Measurements from ENCODE around the gene NUP107.
A peak's percentile ranks its signal among the peaks of the same experiment; 100 is the strongest.
"Not testable (repeated sequence)": the region's sequence is repeated elsewhere in the genome, so short reads cannot be mapped to it uniquely, and the experiment has no call there.

NUP107 gene

DNA sequence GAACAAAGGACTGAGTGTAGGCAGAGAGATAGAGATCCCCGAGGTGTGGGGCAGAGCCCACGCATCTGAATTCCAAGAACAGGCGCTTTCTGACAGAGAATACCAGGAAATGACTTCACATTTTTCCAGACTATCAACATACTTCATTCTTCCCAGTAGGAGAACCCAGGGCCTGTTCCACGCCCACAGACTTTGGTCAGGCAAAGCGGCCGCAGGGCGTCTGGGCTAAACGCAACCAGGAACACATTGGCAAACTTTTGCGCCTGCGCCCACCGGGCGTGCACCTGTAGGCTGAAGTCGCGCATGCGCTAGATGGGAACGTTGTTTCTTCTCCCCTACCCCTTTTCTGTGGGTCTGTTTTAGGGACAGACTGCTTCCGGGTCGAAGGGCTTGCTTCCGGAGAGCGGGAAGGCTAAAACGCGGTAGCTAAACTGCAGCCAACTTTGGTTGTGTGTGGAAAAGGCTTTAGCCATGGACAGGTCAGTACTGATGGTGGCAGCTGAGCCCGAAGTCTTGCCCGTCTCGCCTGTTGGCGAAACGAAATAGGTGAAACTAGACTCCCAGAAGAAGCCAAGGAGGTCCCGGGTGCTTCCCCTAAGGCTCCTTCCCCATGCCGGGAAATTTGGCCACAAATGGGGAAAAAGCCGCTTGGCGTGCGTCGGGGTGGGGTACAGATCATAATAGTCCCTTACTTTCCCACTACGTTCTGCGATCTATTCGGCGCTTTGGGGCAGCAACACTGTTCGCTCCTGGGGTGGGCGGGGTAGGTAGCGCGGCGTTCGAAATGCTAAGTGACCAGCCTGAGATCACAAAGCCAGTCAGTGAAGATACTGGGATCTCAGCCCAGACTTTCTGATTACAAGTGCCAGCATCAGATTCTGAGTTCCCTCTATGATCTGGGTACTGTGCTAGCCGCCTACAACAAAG, at the start of gene NUP107:
TSS of gene NUP107 (plus strand) at position 384 of the 927 bp plus-strand sequence. CDS start at position 472, 88 bp downstream.
- peak; percentile 94 for DNase-seq

DNA sequence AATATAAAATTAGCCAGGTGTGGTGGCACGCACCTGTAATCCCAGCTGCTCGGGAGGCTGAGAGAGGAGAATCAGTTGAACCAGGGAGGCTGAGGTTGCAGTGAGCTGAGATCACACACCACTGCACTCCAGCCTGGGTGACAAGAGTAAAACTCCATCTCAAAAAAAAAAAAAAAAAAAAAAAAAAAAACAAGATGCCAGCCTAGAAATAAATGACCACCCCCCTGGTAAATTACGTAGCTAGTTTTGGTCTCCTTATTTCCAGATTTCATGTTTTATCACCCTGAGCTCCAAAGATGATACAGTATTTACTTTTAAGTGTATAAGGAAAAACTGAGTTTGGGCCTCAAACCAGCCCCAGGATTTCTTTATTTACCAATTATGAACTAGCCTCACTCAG, 49.3 kb upstream of the NUP107 start:
- DNase-seq: not testable (repeated sequence)

DNA sequence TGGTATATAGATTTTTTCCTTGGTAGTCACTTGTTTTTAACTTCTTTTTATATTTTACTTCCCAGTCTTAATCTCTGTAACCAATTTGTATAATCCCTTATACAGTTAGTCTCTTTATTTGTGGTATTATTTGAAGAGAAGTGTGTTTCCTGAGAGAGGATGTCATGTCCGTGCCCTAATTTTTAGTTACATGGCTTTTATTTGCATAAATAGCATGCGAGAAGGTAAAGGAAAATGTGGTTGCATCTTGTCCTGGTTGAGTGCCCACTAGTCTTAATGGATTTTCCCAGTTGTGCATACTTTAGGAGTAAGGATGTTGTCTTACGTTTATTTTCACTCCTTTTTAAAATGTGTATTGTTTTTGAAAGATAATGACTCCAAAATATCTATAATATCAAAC, 48.6 kb upstream of the NUP107 start:
- DNase-seq: no peak

DNA sequence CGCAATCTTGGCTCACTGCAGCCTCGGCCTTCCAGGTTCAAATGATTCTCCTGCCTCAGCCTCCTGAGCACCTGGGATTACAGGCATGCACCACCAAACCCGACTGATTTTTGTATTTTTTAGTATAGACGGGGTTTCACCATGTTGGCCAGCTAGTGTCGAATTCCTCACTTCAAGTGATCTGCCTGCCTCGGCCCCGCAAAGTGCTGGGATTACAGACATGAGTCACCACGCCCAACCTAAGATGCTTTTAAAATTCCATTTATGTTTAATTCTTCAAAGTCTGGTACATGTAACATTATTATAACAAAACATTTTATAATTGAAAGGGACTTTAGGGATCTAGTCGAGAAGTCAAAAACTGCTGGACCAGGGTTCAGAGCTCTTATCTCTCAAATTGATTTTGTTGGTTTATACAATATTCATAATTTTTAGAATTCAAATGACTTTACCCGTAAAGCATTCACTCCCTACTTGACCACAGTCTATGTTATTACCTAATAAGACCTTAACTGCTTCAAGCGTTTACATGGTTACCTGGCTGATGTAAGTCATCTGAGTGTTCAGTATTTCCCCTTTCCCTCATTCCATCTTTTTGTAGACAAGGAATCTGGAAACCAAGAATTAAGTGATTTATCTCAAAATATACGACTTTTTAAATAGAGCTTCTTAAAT, 47.9 kb upstream of the NUP107 start:
- DNase-seq: no peak

DNA sequence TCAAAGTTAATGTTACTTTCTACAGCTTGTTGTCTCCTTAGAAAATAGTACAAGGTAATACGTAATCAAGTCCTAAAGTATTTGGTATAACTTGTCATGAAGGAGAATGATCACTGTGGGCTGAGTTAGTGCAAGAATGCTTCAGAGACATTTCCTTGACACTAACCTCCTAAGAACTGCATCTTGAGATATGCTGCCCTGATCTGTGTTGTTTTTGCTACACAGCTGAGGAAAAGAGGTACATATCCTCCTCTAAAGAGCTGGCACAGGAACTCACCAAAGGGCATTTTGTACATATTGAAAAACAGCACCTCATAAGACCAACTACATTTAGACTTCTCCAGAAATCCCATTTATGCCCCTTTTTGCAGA, 47.4 kb upstream of the NUP107 start:
- no peak for DNase-seq

DNA sequence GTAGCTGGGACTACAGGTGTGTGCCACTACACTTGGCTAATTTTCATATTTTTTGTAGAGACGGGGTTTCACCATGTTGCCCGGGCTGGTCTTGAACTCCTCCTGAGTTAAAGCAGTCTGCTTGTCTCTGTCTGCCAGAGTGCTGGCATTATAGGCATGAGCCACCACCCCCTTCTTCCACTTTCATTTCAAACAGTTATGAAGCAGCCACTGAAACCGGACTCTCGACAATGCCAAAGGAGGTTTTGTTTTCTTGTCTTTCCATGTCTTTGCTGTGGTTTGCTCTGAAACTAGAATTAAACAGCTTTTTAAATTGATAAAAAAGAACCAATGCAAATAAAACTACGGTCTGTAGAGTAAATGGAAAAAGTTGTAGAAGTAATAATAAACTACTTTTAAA, 45.6 kb upstream of the NUP107 start:
- no peak for DNase-seq

DNA sequence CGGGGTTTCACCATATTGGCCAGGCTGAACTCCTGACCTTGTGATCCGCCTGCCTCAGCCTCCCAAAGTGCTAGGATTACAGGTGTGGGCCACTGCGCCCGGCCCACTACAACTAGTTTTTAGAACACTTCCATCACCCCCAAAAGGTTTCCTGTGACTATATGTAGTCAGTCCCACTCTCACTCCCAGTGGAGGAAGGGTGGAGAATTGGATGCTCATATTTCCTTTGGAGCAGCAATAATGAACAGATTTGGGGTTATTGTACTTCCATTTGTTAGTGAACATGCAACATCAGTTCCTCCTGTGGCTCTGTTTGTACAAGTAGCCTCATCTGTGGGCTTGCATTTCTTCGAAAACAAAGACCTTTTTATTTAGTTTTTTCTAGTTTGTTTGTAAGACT, 40.3 kb upstream of the NUP107 start:
- DNase-seq: no peak

DNA sequence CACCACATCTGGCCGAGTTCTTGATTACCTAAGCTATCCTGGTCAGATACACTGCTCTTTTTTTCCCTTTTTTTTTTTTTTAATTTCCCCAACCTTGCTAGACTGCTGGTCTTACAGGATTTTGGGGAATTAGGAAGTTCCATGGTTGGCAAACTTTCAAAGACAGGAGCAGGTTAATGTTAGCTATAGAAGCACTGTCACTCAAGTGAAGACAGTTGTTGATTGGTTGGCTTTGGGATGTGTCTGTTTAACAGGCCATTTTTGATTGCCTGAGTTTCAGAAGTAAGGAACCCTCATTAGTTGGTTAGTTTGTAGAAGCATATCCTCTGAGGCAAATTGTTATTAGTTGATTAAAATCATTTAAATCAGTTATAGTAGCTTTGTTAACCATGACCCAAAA, 39.3 kb upstream of the NUP107 start:
- DNase-seq: no peak

DNA sequence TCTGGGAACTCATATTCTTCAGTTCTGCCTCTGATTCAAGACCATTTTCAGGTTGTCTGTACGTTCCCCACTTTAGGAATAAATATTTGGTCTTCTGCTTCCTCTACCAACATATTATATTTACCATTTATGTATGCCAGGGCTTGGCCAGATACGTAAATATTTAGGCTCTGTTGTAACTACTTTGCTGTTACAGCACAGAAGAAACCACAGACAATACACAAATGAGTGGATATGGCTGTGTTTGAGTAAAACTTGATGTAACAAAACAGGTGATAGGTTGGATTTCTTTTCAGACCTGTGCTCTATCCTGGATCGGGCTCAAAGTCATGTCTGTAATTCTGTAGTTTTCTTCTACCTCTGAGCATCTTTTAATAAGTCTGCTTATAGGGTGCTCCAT, 38.6 kb upstream of the NUP107 start:
- DNase-seq: no peak

DNA sequence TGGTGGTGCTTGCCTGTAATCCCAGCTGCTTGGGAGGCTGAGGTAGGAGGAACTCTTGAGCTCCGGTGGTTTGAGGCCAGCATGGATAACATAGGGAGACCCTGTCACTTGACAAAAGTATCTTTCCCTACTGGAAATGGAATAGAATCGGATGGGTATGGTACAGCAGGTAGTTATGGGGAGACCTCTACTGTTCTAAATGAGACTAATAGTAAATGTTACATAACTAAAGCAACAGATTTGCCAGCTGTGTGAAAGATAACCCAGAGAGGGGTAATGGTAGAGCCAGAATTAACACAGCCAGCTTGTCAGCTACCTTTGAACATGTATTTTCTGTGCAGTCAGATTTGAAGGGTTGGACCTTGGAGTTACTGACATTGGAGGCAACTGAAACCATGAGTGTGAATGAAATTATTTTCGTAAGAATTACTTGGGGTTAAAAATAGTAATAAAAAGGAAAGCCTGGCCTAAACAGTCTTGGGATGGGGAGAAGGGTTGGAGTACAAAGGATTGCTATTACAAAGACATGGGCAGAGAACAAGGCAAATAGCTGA, 21.7 kb upstream of the NUP107 start:
- DNase-seq: no peak

DNA sequence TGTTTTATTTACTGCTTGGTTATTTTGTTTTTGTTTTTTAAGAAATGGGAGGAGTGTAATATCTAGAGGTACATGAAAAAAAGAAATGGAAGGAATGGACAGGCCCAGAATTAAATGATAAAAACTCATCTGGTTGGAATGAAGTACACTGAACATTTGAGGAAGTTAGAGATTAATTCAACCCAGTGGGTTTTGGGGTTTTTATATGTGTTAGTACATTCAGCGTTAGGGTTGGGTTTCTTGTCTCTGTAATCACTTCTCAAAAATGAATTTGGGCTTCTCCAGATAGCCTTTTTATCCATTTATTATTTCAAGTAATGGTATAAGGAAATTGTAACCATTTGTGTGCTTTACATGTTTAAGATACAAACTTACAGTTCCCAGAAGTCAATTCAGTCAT, 19.5 kb upstream of the NUP107 start:
- DNase-seq: no peak

DNA sequence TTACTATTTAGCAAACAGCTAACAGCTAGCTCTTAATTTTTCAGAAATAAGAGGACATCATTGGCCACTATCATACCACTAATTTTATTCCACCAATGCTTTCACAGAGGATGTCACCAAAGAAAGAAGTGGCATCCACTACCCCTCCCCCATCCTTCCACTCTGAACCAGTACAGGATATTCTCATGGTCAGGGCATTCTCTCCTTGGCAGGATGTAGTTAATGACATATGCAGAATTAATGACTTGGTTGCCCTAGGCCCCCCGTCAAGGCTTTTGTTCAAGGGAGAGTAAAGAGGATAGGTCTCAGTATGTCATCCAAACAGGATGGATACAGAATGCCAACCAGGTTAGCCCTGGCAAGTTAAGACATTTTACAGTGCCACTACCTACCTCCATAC, 18.9 kb upstream of the NUP107 start:
- DNase-seq: no peak

DNA sequence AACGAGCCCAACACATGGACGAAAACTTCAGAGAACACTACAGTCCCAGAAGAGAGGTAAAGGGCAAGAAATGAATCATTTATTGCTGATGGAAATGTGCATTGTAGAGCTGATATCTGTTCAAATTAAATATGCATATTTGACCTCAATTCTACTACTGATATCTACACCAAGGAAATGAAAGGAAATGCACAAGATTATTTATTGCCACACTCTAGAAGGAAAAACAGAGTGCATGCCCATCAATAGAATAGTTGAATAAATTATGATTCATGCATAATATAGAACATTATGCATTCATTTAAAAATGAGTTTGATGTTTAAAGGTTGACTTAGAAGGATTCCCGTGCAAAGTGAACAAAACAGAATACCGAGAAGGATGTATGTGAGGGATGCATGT, 15.6 kb upstream of the NUP107 start:
- DNase-seq: no peak

DNA sequence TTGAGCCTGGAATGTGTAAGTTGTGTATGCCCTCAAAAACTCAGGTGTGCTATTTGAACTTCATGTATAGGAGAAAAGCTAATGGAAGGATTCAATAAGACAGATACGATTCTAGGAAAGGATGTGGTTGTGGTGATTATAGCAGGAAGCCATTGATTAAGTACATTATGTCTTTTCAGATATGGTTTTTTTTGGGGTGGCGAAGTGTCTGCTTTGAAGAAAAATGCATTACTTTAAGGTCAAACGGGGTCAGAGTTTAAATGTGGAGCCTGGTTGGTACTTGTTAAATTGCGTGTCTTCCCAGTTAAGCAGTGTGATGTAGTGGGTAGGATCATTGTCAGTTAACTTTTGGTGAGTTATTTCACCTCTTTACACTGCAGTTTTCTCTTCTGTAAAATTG, 13.0 kb upstream of the NUP107 start:
- no peak for DNase-seq

DNA sequence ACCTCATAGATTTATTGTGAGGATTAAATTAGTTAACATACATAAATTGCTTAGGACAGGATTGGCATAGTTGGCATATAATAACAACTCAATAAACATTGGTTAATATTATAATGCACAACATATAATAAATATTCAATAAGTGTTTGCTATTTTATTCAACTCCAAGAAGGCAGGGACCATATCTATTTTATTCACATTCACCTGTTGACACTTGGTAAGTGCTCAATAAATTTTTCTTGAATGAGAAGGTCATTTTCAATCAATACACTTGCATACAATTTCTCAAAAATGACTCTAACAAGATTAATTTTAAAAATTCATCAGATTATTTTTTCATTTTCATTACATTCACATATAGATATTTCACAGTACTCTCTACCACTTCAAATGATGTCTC, 12.4 kb upstream of the NUP107 start:
- DNase-seq: no peak

DNA sequence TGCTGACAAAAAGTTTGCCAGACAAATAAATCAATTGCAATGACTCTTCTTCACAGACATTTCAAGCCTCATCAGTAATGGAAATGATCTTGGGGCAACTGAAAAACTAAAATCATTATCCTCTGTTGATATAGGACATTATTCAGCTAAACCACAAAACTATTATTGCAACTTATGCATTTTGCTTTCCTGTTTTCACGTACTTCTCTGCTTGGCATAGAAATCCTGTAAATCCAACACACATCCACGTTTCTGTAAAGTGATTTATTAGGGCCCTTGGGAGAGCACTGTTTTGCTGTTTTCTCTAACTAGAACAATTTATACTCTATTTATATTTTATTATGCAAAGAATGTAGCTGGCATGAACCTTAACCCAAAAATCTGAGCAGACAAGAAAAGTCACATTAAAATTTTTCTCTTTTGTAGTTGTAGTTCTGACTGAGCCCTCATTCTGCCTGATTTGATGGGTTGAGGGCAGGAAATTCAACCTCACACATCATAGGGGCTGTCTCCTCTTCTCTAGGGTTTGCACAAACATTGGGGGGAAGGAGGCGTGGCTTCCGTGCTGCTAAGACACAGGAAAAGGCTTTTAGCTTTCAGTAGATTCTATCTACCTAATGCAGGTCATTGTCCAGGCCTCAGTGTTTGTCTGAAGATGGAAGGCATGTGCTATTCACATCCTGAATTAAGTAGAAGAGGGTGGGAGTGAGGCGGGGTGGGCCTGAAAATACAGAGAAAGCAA, 11.5 kb upstream of the NUP107 start:
- DNase-seq: no peak

DNA sequence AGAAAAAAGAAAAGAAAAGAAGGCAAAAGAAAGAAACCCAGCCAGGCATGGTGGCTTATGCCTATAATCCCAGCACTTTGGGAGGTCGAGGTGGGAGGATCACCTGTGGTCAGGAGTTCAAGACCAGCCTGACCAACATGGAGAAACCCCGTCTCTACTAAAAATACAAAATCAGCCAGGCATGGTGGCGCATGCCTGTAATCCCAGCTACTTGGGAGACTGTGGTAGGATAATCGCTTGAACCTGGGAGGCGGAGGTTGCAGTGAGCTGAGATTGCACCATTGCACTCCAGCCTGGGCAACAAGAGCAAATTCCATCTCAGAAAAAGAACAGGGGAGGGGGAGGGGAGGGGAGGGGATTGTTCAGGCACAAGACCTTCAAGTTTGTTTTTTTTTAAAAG, 9.9 kb upstream of the NUP107 start:
- DNase-seq: not testable (repeated sequence)

DNA sequence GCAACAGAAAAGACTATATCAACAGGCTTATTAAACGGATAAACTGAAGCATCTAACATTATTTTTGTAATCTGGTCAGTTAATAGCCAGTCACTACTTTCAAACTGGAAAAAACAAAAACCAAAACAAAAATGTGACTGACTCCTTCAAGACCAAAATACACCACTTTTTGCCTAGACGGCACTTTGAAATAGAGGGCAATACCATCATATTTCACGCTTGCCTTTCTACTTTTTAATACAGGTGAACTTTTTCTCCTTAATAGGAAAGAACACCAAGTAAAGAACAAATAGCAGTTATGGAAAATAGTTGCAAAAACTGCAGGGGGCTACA, 550 bp upstream of the NUP107 start:
- no peak for DNase-seq

DNA sequence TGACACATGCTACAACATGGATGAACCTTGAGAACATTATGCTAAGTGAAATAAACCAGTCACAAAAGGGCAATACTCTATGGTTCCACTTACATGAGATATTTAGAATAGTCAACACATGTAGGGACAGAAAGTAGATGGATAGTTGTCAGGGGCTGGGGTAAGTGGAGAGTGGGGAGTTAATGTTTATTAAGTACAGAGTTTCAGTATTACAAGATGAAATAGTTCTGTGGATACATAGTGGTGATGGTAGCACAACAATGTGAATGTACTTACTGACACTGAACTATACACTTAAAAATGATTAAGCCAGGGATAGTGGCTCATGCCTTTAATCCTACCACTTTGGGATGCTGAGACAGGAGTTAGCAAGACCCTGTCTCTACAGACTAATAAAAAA, 8.7 kb downstream of the NUP107 start:
- DNase-seq: no peak

DNA sequence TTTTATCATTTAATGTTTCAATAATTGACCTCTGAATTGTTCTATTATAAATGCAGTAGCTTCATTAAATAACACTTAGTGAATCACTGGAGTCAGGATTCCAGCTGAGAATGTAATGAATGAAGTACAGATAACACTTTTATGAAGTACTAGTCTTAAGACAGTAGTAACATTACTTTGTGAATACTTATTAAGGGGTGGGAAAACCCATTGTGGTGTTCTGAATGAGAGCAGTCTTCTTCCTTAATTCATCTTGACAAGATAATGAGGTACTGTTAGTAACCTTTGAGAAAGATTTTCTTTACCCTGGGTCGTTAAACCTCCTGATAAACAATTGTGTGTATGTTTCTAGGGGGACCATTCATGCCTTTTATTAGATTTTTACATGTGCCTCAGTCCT, 12.7 kb downstream of the NUP107 start:
- no peak for DNase-seq

DNA sequence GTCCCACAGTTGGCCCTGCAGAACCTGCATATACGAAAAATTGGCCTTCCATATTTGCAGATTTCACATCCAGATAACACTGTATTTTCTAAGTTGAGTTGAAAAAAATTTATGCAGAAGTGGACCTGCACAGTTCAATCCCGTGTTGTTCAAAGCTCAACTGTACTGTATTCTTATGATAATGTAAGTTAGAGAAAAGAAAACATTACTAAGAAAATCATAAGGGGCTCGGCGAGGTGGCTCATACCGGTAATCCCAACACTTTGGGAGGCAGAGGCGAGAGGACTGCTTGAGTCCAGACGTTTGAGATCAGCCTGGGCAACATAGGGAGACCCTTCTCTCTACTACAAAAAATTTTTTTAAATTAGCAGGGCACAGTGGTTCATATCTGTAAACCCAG, 41.0 kb downstream of the NUP107 start:
- DNase-seq: no peak

DNA sequence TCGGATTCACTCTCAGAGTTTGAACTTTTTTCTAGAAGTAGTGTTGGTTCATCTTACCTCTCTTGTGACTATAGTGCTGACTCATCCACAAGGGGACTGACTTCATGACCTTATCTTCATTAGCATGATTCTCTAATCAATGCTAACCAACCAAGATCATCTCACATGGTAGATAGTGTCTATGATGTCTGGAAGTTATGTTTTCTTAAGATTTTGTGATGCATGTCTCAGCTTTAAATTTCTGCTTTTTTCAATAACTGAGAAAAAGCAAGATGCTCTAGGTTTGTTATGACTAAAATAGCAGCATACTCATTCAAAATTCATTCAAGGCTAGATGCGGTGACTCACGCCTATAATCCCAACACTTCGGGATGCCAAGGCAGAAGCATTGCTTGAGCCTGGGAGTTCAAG, 46.9 kb downstream of the NUP107 start:
- no peak for DNase-seq

DNA sequence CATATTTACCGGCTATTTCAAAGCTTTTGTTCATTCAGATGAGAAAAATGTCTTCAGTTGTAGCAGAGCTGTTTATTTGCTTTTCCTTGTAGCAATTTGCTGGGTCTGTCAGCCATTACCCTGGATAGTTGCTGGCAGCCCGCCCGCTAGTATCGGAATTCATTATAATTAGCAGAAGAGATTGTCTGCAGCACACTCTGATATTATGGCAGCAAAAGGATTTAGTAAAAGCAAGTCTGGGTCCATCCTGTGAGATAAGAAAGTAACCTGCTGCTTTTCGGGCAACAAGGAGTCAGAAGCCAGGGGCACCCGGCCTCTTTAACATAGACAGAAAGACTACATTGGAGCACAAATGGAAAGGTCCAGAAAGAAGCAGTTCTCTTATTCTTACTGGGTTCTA, 53.1 kb downstream of the NUP107 start:
- DNase-seq: no peak

DNA sequence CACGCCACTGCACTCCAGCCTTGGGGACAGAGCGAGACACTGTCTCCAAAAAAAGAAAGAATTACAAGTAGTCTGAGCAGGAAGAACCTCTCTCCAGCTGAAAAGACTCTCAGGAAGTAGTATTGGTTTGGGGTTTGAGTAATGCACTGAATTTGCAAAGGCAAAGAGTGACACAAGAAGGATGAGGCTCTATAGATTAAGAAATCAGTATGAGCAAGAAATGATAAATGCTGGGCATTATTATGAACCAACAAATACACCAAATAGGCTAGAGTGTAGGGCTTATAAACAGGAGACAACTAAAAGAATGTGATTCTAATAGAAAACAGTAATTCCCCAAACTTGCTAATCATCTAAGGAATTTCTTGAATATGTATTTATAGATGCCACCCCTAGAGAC, 56.6 kb downstream of the NUP107 start:
- no peak for DNase-seq
